ENCODE measurements around the gene LCT.
A peak's percentile ranks its signal among the peaks of the same experiment; 100 is the strongest.
"Not testable (repeated sequence)": the region's sequence is repeated elsewhere in the genome, so short reads cannot be mapped to it uniquely, and the experiment has no call there.

Gene LCT

DNA sequence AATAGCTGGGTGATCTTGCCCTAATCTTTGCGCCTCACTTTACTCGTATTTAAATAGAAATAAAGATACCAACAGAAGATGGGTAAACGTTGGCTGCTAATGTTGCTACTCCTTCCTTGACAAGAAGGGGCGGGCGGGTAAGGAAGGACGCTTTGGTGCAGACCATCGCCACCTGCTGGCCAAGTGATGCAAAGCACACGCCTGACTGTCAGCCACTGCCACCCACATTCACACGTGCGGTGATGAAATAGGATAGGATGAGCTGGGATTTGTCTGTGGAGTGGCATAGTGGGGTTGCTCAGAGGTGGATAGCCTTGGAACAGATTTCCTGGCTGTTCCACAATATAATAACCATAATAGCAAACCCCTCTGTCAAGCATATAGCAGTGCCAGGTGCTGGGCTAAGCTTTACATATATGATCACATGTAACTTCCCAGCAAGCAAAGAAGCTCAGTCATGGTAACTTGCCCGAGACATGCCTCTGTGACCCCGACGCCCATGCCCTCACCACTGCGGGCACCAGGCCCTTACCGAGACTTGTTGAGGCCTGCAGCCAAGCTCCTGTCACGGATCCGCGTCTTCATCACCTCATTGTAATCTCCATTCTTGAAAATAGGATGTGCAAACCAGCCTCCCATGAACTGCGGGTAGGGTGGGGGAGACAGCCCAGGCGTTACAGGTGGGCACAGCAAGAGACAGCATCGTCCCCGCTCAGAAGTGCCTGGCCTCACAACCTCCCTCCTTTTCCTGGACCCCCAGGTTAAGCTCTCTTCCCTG is 39.3 kb downstream of the LCT start:
- DNase-seq = peak; percentile 31 to 38

DNA sequence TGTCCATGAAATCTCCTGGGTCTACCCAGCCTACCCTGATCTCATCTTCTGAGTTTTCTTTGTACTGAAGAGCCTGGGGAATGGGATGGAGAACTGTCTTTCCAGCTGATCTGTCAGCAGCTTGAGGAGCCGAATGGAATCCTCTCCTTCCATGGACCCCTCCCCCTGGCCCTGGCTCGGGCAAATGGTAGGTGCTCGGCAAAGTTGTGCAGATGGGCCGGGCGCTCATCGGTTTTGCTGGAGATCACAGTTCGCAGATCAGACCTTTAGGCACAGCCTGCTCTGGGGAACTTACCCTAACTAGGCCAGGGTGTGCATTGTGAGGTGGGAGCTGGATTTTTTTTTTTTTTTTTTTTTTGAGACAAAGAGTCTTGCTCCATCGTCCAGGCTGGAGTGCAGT is 40.4 kb downstream of the LCT start:
- DNase-seq = no peak

DNA sequence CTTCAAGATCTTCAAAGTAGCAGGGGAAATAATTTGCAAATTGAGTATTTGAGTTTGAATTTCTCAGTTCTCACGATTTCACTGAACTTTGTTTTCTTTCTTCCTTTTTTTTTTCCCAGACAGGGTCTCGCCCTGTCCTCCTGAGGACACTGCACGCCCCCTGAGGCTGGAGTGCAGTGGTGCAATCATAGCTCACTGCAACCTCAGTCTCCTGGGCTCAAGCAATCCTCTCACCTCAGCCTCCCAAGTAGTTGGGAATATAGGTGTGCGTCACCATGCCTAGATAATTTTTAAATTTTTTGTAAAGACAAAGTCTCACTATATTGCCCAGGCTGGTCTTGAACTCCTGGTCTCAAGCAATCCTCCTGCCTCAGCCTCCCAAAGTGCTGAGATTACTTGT is 41.3 kb downstream of the LCT start:
- not testable (repeated sequence) for DNase-seq

DNA sequence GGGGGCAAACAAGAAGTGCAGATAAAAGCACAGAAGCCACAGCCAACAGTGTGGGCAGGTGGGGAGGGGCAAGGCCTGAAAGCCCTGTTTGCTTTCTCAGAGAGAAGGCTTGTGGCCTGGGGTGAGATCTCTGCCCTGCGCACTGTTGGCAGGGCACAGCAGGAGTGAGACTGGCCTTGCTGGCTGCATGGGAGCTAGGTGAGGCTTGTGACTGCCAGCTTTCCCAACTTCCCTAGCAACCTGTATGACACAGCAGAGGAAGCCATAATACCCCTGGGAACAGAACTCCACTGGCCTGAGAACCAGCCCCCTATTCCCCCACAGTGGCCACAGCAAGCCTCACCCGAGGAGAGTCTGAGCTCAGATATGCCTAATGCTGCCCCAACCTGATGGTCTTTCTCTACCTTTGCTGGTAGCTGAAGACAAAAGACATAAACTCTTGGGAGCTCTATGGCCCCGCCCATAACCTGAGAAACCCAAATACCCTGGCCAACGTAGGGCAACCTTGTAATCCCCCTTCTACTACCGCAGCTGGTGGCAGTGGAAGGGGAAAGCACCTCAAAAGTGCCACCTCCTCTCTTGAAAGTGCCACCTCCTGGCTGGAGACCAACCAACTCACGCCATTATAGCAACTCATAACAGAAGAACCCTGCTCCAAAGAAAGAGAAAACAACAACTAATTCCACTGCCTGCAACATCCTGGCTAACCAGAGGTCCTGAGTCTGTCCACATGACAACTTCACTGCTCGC is 44.4 kb downstream of the LCT start:
- DNase-seq = no peak

DNA sequence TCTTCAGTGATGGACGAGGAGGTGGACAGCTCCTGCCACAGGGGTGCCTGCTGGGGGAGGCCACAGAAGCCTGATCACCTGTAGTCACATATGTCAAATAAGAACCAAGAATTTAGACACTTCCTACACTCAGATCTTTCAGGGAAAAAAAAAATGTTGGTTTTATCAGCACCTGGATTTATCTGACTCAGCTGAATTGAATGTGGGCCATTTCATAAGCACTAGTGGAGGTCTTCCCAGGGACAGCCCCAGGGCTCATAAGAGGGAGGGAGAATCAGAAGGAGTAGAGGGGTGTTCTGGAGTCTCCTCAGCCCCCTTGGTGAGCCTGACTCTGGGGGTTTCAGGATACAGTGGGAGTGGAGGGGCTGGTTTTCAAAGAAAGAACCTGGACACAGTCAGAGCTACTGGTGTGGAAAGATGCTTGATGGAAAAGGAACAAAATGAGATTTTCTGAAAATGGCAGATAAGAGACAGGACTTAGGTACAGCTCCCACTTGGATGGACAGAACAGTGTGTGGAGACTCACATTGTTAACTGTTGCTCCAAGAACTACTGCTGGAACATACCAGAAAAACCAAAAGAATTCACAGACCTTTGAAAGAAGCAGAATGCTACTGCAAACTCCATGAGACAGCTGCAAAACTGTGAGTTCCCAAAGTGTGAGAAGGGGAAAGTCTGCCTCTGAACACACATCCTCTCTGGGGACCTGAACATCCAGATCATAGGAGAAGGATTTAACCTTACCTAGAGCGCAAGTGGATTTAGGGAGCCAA is 45.4 kb downstream of the LCT start:
- DNase-seq = no peak

DNA sequence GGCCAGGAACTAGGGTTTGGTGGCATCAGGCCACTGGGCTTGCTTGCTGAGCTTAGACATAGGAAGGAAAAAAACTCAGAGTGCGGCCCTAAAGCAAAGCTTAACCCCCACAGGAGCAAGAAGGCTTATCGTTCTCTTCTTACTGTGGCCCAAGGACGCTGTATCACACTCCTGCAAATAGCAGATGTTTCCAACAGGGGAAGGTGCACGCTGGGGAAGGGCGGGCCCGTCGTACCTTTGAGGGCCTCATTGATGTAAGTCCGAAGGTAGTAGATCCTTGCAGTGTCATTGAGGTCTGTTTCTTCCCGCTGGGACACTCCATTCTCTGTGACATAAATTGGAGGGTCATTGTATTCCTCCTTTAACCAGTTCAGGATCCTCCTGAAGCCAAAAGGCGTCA is 46.6 kb downstream of the LCT start:
- DNase-seq = no peak

DNA sequence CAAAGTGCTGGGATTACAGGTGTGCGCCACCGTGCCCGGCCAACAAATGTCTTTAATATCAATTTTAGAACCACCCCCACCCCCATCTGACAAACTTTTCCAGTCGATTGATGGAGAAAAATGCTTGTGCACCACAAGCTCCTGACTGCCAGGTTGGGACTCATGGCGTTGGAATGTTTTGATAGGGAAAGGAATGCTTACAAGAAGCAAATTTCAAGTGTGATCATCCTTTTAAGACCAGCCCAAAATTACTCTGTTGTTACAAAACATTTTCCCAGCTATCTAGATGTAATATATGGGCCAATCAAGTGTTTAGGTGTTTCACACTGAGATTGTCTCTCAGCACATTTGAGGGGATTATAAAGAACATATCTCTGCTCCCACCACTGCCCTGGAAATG is 50.2 kb downstream of the LCT start:
- no peak for DNase-seq

DNA sequence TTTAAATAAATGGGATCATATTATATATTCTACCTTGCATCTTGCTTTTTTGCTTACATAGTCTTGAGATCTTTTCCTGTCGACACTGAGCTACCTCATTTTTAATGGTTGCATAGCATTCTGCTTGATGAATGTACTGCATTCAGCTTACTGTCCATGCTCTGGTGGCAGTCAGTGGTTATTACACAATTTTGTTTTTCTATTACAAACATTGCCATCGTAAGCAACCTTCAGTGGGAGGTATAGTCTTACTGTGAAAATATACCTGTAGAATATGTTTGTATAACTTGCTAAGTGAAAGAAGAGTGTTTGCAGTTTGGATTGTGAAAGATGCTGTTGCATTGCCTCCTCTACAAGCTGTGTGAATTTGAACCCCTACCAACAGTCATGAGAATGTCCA is 52.0 kb downstream of the LCT start:
- no peak for DNase-seq

DNA sequence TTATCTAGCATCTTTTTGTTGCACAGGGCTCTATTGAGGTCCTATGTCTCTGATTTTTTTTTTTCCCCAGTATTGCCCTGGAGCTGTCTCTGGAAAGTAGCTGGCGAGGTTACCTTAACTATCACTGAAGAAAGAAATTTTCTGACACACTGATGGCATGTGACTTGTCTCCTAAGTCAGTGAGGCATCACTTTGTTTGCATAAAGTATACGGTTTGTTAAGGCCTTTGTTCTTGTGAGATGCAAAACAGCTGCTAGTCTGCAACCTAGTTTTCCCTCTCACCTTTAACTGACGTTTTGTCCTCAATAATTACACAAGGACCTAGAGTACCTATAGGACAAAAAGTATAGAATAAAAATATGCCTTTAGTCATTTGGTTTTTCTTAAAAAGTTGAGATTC is 53.5 kb downstream of the LCT start:
- DNase-seq = no peak

DNA sequence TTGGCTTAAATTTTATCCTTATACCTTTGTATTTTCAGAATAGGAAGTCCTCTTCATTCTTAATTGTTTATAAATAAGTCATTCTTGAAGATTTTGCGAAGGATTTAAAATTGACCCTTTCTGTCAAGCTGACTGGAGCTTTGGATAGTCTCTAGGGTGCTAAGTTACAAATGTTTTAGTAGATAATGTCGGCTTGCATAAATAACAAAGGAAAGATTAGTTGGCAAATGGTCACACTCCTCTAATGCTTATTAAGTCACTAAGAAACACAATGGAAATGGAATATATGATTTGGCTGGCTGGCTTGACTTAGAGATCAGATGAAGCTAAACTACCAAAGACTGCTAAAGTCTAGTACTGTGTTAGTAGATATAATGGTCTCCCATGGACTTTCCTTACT is 54.8 kb downstream of the LCT start:
- no peak for DNase-seq

DNA sequence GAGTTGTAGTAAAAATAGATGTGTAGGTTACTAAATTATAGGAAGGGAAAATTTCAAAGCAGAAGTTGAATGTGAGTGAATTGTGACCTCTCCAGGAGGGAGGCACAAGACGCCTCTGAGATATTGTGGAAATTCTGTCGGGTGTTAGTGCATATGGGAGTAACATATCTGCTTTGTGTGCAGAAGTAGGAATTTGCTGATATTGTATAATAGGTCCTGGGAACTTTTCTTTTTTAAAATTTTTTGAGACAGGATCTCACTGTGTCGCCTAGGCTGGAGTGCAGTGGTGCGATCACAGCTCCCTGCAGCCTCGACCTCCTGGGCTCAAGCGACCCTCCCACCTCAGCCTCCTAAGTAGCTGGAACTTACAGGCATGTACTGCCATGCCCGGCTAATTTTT is 60.6 kb downstream of the LCT start:
- no peak for DNase-seq

DNA sequence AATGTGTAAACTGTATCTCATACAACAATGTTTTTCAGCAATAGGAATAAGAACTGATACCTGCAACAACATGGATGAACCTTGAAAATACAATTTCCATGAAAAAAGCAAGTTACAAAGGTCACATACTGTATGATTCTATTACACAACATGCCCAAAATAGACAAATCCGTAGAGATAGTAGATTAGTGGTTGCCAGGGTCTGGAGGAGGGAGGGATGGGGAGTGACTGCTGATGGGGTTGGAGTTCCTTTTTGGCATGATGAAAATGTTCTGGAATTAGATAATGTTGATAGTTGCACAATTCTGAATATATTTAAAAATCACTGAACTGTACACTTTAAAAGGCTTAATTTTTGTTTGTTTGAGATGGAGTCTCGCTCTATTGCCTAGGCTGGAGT is 61.6 kb downstream of the LCT start:
- DNase-seq = no peak

DNA sequence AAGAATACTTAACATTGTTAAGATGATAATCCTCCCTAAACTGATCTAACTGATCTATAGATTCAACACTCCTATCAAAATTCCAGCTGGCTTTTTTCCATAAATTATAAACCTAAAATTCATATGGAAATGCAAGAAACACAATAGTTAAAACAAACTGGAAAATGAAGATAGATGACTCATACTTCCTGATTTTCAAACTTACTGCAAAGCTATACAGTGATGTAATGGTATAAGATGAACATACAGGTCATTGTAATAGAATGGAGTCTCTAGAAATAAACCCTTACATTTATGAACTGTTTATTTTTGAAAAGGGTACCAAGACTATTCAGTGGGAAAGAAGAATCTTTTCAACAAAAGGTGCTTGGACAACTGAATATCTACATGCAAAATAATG is 63.1 kb downstream of the LCT start:
- no peak for DNase-seq

DNA sequence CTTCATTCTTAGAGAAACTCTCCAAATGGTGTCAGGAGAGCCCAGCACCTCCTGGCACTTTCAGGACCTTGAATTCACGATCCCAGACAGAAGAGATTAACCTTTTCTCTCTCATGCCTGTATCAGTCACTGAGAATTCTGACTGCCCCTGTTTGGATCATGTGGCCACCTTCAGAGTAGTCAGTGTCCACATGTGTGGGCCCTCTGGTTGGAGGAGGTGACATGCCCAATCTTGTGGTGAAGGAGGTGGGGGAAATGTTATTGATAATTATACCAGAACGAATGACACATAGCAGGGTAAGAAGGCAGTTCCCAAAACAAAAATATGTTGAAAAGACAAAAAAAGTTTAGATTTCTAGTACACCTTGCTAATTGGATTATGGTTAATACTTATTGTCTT is 63.7 kb downstream of the LCT start:
- DNase-seq = no peak

DNA sequence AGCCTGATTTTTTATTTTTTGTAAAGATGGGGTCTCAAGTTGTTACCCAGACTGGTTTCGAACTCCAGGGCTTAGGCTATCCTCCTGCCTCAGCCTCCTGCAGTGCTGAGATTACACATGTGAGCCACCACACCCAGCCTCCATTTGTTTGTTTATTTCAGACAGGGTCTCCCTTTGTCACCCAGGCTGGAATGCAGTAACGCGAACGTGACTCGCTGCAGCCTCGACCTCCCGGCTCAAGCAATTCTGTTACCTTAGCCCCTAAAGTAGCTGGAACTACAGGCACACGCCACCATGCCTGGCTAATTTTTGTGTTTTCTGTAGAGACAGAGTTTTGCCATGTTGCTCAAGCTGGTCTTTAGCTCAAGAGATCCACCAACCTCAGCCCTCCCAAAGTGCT is 68.1 kb downstream of the LCT start:
- no peak for DNase-seq

DNA sequence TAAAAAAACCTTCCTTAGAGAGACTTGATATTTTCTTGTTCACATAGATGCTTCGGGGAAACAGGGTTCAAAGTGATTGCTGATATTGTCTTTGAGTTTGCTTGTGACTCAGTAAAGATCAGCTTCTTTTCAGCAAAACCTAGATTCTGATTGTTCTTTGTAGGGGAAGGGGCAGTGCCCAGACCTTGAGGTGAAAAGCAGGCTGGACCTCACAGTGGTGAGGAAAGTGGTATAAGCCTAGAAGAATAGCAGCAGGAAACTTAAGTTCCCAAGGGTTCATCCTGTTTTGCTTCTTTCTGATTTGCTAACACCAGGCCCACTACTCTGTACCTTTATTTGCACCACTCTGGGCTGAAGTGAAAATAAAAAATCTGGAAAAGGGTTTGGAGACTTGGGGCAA is 74.5 kb downstream of the LCT start:
- DNase-seq = no peak

DNA sequence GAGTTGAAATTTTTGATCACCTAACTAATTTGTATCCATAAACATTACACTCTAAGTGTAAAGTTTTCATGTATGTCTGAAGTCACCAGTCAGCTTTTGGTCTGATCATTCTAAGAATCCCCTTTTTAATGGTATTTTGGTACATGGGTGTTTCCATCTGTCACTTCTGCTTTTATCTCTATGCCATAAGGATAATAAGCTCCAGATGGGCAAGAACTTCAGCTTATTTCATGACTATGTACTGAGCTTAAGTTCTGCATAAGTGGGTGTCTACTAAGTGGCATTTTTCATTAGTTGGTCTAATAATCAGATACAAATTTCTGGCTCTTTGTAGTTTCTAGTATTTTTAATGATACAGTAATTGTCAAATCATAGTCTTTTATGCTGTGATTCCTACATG is 75.0 kb downstream of the LCT start:
- no peak for DNase-seq

DNA sequence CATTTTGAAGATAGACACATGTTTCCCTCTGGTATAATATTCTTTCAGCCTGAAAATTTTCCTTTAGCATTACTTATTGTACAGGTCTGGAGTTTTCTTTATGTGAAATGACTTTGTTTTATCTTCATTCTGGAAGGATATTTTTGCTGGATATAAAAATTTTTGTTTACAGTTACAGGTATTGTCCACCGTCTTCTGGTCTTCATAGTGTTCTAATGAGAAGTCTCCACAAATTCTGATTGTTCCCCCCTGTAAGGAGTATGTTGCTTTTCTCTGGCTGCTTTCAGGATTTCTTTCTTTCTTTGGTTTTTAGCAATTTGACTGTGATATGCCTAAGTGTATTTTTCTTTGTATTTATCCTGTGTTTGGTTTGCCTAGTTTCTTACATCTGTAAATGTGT is 80.3 kb downstream of the LCT start:
- no peak for DNase-seq

DNA sequence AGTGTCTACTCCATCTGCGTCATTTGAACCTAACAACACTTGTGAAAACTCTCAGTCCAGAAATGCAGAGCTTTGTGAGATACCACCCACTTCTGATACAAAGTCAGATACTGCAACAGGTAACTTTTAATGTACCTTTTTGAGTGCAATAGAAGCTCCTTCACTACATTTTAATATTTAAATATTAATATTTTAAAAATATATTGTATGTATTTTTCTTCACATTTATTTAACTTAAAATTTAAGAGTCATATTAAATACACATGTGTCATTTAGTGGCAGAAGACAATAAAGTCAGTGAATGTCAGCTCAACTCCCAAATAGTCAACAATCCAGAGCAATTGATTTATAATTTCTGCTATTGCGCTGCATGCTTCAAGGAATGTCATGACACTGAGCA is 81.4 kb downstream of the LCT start:
- DNase-seq = no peak

DNA sequence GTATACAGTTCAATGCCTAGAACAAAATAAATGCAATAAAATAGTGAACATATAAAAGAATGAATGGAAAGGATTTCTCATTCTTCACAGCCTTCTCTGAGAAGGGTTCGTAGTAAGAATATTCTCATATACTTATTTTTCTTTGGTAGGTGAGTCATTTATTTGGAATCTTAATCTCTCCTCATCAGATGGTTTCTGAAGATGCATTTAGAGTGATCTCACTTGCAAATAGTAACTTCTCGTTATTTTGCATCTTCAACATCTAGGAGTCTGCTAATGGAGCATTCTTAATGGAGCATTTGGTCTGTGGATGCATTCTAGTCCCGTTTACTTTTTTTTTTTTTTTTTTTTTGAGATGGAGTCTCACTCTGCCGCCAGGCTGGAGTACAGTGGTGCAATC is 91.4 kb downstream of the LCT start:
- DNase-seq = no peak

DNA sequence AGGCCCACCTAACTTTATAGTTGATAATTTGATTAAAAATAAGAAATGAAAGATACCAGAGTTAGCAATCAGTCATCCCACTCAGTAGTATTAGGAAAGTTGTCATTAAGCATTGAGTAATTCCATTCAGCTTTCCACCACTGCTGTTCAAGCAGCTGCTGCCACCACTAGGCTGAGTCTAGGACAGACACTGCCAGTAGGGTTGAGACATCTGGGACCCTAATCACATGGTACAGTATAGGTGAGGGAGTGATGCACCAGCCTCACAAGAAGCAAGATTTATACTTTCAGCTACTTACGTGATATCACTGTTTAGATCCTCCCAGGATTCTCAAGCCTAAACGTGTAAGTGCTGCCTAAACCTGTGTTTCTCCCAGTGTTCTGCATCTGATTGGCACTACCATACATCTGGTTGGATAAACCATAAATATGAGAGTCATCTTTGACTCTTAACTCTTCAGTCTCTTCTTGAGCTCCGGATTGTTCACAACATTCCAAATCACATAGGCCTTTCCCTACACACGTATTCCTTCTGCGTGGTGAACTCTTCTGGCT is 92.1 kb downstream of the LCT start:
- no peak for DNase-seq

DNA sequence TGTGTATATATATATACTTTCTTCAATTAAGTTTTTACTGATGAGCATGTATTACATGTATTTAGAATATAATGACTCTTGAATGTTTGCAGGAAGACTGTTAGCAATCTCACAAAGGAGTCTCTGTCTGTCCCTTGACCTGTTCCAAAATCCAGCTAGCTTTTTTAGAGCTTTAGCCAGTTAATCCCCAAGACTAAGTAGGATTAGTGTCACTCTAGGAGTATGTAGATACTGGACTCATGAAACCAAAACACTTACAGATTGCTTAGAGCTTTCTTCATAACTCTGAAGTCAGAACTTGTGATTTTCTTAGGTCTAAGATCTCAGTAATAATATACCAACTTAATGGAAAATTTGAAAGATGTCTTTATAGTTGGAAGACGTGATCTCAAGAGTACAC is 93.1 kb downstream of the LCT start:
- DNase-seq = no peak

DNA sequence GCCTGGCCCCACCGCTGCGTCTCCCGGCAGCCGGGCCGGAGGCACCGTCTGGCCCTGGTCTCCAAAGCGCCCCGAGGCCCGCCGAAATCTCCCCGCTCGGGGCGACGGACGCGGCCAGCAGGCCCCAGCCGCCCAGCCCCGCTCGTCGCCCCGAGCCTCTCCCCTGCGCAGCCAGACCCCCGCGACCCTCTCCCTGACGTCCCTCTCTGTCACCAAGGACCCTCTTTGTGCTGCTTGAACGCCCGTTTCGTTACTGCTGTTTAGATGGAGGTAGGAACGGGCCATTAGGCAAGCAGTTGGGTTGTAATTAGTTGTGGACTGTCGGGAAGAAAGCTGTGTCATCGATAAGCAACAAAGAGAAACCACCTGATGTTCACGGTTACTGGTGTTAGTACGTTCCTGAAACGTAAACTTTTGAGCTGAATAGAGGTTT is 94.6 kb downstream of the LCT start:
- peak in 1 of 2 experiments; percentile 16 for DNase-seq
